ENCODE measurements around the gene TBCA.

The TBCA gene, protein sequence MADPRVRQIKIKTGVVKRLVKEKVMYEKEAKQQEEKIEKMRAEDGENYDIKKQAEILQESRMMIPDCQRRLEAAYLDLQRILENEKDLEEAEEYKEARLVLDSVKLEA

GRCh38 chr5:77775790-77776553, at the start of gene TBCA:
Gene TBCA (minus strand): TSS chr5:77776339. CDS start chr5:77776257, 82 bp downstream.
- peak; percentile 95 for DNase-seq

DNA sequence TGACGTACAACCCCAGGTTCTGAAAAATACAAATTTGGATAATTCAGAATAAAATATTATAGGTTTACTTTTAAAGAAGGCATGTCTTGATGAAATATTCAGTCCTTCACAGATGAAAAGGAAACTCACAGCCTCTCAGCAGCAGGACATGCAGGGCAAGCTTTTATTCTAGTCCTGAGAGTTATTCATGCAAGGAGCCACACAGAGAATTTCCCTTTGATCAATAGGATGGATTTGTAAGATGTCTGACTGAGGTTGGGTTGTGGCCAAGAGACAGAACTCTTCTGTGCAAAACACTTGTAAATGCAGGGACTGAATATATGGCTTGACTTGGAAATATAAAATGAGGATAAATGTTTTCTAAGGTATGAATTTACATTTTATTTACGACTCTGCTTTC, 48.8 kb upstream of the TBCA start:
- no peak for DNase-seq

DNA sequence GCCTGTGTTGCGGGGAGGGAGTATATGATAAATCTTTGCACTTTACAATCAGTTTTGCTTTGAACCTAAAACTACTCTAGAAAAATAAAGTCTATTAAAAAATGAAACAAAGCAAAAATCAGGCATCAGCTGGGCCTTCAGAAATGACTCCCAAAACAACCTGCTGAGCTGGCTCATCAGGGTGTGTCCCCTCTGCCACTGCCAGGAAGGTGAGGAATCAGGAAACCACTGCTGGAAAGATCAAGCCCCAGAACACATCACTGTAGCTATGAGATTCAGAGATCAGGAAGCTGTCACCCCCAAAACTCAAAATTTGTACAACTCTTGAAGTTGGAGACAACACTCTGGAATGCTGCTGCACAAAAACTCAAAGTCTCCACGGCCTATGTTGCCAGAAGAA, 40.5 kb upstream of the TBCA start:
- DNase-seq: no peak

GRCh38 chr5:77812926-77813589, 36.9 kb upstream of the TBCA start:
- DNase-seq: no peak

DNA sequence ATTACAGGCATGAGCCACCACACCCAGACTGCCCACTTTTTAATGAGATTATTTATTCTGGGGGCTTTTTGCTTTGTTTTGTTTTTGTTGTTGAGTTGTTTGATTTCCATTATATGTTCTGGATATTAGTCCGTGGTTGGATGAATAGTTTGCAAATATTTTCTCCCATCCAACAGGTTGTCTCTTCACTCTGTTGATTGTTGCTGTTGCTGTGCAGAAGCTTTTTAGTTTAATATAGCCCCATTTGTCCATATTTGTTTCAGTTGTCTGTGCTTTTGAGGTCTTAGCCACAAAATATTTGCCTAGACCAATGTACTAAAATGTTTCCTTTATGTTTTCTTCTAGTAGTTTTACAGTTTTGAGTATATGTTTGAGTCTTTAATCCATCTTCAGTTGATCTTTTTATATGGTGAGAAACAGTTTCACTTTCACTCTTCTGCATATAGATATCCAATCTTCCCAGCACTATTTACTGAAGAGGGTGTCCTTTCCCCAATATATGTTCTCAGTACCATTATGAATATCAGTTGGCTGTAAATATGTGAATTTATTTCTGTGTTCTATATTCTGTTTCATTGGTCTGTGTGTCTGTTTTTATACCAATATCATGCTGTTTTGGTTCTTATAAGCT, 30.2 kb upstream of the TBCA start:
- no peak for DNase-seq

DNA sequence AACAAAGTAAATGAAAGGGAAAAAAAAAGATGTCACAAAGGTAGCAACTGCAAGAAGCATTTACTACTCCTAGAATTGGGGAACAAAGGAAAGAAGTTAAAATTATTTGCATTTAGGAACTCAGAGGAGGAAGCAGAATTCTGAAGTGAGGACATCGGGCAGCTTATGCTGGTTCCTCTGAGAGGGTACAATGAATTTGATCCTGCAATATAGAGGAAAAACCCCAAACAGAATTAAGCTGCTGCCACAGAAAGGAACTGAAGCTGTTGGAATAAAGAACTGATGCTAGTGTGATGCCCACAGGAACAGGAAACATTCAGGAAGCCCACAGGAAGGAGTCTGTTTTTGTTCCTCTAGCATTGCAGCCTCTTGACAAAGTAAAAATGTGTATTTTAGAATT, 22.3 kb upstream of the TBCA start:
- DNase-seq: no peak

DNA sequence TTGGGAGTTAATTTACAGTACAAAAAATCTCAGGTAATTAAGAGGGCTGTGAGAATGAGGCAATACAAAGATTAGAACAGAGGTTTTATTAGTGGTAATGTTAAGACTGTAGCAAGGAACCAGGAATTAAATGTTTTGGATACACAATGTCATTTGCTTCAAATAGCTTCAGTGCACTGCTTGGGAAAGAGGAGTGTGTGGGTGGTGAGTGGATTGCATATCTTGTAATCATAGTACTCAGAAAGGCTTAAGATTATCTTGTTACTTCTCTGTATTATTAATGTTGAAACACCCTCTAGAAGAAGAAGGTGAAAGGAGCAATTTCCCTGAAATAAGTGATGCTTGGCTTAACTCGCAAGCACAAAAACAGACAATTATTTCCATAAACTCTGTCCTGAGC, 21.0 kb upstream of the TBCA start:
- no peak for DNase-seq

DNA sequence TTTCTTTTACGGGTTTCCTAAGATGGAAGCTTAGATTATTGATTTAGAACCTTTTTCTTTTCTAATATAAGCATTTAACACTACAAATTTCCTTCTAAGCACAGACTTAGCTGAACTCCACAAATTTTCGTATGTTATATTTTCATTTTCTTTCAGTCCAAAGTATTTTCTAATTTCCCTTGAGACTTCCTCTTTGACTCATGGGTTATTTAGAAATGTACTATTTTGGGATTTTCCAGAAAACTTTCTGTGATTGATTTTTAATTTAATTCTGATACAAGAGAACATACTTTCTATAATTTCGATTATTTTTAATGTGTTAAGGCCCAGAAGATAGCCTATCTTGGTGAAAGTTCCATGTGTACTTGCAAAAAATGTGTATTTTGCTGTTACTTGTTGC, 19.7 kb upstream of the TBCA start:
- DNase-seq: no peak

GRCh38 chr5:77795268-77795667, 19.1 kb upstream of the TBCA start:
- DNase-seq: no peak

DNA sequence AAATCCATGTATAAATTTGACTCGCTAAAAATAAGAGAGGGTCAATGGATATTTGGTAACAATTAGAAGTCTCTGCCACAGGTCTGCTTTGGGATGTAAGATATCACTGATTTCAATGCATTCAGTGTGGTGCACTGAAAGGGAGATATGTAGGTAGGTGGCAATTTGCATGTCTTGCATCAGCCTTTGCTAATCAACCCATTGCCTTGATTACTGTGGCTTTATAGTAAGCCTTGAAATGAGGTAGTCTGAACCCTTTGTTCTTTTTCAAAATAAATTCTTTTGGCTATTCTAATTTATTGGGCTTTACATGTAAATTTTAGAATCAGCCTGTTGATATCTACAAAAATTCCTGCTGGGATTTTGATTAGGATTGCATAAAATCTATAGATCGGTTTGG, 15.8 kb upstream of the TBCA start:
- no peak for DNase-seq

GRCh38 chr5:77791356-77791755, 15.2 kb upstream of the TBCA start:
- no peak for DNase-seq

- DNase-seq: no peak
These were observed 9.1 kb upstream of the TBCA start for GRCh38 chr5:77785229-77785628.

GRCh38 chr5:77784735-77785134, 8.6 kb upstream of the TBCA start:
- DNase-seq: no peak

GRCh38 chr5:77781076-77781475, 4.9 kb upstream of the TBCA start:
- no peak for DNase-seq

DNA sequence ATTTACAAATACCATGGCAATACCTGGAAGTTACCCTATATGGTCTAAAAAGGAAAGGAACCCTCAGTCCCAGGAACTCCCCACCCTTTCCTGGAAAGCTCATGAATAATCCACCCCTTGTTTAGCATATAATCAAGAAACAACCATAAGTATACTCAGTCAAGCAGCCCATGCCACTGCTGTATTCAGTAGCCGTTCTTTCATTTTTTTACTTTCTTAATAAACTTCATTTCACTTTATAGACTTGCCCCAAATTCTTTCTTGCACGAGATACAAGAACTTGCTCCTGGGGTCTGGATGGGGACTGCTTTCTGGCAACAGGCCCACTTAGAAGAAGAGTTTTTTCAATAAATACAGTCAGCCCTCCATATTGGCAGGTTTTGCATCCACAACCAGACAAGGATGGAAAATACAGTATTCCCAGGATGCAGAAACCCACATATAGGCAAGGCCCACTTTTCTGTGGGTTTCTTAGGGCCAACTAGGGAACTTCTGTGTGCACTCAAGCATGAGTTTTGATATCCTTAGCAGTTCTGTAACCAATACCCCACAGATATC, 2.8 kb upstream of the TBCA start:
- DNase-seq: no peak

DNA sequence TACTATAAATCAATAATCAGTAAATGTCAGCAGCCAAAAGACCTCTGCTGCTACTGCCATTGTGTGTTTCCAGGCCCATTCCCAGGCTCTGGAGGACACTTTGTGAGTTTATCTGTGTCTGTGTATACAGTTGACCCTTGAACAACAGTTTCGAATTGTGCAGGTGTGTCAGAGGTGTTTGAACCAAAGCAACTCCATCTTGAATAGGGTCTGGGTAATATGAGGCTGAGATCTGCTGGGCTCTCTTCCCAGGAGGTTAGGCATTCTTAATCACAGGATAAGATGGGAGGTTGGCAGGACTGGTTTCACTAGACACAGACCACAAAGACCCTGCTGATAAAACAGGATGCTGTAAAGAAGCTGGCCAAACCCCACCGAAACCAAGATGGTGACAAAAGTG, 2.3 kb upstream of the TBCA start:
- DNase-seq: no peak

DNA sequence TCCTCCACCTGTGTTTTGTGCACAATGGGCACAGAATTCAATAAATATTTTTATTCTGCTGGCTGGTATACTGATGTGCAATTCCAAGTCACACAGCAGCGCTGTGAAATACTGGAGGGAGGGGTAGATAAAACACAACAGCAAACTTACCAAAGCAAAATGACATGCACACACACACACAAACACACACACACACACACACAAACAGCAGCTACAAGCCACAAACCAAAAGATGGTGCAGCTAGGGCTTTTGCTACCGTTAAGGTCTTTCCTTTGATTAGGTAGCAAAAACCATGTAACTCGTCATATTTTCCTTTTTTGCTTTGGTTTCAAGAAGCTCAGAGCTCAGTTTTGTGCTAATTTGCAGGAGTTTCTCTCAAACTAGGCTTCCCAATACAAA, 1.8 kb upstream of the TBCA start:
- no peak for DNase-seq

GRCh38 chr5:77777281-77777892, 1.2 kb upstream of the TBCA start:
- DNase-seq: no peak

DNA sequence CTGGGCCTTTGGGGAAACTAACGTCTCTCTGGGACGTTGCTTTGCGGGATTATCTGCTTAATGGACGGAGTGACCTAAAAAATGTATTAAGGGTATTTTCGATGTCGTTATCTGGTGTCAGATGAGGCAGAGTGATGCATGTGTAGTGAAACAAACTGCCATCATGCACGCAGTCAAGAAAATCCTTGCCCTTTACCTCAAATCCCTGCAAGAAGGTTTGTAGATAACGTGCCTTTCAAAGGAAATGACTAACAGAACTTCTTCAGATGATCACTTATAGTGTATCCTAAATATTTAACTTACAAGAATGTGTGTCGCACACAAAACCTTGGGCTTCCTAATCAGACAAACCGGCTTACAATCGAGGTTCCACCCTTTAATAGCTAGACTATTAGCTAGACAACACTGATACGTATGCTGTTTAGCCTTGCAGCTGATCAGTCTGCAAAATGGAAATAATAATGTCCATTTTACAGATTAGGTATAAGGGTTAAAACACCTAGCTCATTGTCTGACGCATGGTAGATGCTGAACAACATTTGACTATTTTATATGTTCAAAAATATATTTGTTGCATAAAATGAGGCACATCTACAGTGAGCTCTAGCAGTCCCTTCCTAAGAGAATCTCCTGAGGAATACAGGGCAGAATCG, 541 bp upstream of the TBCA start:
- DNase-seq: no peak

DNA sequence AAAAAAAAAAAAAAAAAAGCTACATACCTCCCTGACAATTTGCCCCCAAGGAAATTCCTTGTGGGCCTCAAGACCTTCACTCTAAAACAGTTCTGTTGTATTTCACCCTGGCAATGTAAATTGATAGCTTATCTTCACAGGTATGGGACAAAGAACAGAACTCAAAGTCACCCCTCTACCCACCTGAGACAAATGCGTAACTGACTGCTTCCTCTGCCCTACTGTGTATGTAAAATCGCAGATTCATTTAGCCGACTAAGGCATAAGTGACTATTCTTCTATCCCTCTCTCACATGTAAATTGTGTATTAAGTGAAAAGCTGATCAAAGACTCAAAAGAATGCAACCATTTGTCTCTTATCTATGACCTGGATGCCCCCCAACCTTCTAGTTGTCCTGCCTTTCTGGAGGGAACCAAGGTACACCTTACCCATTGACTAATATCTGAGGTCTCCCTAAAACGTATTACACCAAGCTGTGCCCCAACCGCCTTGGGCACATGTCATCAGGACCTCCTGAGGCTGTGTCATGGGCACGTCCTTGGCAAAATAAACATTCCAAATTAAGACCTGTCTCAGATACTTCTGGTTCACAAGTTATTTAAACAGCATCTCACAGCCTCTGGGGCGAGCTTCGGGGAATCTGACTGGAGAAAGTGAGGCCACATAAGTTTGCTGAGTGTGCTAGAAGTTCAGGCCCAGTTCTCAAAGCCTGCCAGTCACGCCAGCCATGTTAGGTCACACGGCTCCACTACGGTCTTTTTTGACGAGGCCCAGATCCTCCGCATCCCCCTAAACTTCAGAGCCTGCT, 954 bp downstream of the TBCA start:
- no peak for DNase-seq

DNA sequence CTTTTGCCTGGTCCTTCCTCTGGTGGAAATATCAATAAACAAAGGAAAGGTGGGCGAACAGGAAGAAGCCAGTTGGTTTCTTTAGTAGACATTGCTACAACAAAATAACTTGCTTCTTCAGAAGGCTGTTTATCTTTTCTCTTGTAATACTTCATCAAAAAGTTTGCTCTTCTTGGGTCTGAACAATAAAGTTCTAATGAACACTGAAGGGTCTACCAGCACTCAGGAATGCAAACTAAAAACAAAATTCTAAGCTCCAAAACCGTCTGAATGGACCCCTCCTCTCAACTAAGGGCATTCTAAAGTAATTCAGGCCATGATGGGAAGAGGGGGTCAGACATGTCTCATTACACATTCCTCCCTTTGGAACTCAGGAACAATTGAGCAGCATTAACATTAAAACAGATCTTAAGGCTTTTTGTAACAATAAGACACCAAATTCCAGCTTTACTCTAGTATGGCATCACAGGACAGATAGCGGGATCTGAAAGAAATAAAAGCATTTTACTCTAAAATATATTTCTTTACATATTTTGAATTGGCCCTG, 2.3 kb downstream of the TBCA start:
- DNase-seq: no peak

GRCh38 chr5:77772729-77773128, 3.4 kb downstream of the TBCA start:
- no peak for DNase-seq

Measured in CD4-positive, alpha-beta T cell treated with Interleukin-15 for 1 hour (primary cell).